Skeletal muscle cell (primary cell): ENCODE measurements around the gene MALT1.
"Not testable (repeated sequence)": the region's sequence is repeated elsewhere in the genome, so short reads cannot be mapped to it uniquely, and the experiment has no call there.

ENCODE experiments used
- DNase-seq: peaks from one replicate; pipeline ENCODE4 v3.0.0-alpha.2; 2010; ENCODE audit warnings: low read depth
- H3K4me3 ChIP-seq: 2 replicates; pipeline ENCODE4 v1.5.1; 2011; ENCODE audit warnings: low read depth, mild to moderate bottlenecking, control low read depth, low read length, moderate library complexity

MALT1 gene

GRCh38 chr18:58721566-58722239, 50.4 kb downstream of the MALT1 start:
- H3K4me3 ChIP-seq, result no peak overlapping the region
- DNase-seq, result no peak

- no peak for DNase-seq
- no peak overlapping the region for H3K4me3 ChIP-seq
These were observed 52.7 kb downstream of the MALT1 start for GRCh38 chr18:58723810-58724602.

- H3K4me3 ChIP-seq, result no peak overlapping the region
- no peak for DNase-seq
These were observed 55.4 kb downstream of the MALT1 start for GRCh38 chr18:58726671-58727070.

- no peak for DNase-seq
- no peak overlapping the region for H3K4me3 ChIP-seq
These were observed 56.7 kb downstream of the MALT1 start for GRCh38 chr18:58727776-58728500.

GRCh38 chr18:58728719-58729118, 57.5 kb downstream of the MALT1 start:
- DNase-seq, result no peak
- no peak overlapping the region for H3K4me3 ChIP-seq

- no peak for DNase-seq
- no peak overlapping the region for H3K4me3 ChIP-seq
These were observed 59.4 kb downstream of the MALT1 start for GRCh38 chr18:58730618-58731017.

GRCh38 chr18:58732471-58732870, 61.2 kb downstream of the MALT1 start:
- DNase-seq, result no peak

GRCh38 chr18:58733866-58734265, 62.6 kb downstream of the MALT1 start:
- no peak for DNase-seq
- no peak overlapping the region for H3K4me3 ChIP-seq

More at GRCh38 chr18:58732471-58732870, 61.2 kb downstream of the MALT1 start:
- no peak overlapping the region for H3K4me3 ChIP-seq

- no peak overlapping the region for H3K4me3 ChIP-seq
- DNase-seq, result no peak
These were observed 67.1 kb downstream of the MALT1 start for GRCh38 chr18:58738322-58738721.

GRCh38 chr18:58745914-58746313, 74.6 kb downstream of the MALT1 start:
- no peak for DNase-seq

GRCh38 chr18:58748899-58749595, 77.8 kb downstream of the MALT1 start:
- DNase-seq, result no peak
- H3K4me3 ChIP-seq, result no peak overlapping the region

More at GRCh38 chr18:58745914-58746313, 74.6 kb downstream of the MALT1 start:
- H3K4me3 ChIP-seq, result no peak overlapping the region

GRCh38 chr18:58753976-58754375, 82.7 kb downstream of the MALT1 start:
- DNase-seq, result no peak
- H3K4me3 ChIP-seq, result no peak overlapping the region

- no peak for DNase-seq
- no peak overlapping the region for H3K4me3 ChIP-seq
These were observed 83.3 kb downstream of the MALT1 start for GRCh38 chr18:58754544-58755068.

GRCh38 chr18:58755304-58756010, 84.2 kb downstream of the MALT1 start:
- no peak overlapping the region for H3K4me3 ChIP-seq
- DNase-seq, result no peak

GRCh38 chr18:58756148-58756547, 84.9 kb downstream of the MALT1 start:
- no peak overlapping the region for H3K4me3 ChIP-seq

GRCh38 chr18:58756596-58757240, 85.5 kb downstream of the MALT1 start:
- no peak for DNase-seq
- no peak overlapping the region for H3K4me3 ChIP-seq

More at GRCh38 chr18:58756148-58756547, 84.9 kb downstream of the MALT1 start:
- DNase-seq, result no peak

GRCh38 chr18:58757351-58757750, 86.1 kb downstream of the MALT1 start:
- H3K4me3 ChIP-seq, DNase-seq: not testable (repeated sequence)

GRCh38 chr18:58758046-58758445, 86.8 kb downstream of the MALT1 start:
- H3K4me3 ChIP-seq, result no peak overlapping the region
- DNase-seq, result no peak
